ENCODE measurements around the gene DHX38. TPM values are rescaled to one million over a fixed set of nuclear protein-coding genes. Genes with fewer than 3 reads are reported as not detected.

The DHX38 gene
- total and polyA plus RNA-seq, 2 donors (not counting 3 experiments of a cell fraction or from before 2014, with no cell fraction given), result 47.3 to 78.6 TPM

GRCh38 chr16:72061564-72061963 is 32.1 kb upstream of the DHX38 start:
- dilution Hi-C loops (cut with MboI; ENCODE audit: extremely low pct_ligation_motif_present, low sequenced_read_pairs), result no loop called here
- FAIRE-seq, result no peak
- CTCF ChIA-PET, result no interaction called here

More at GRCh38 chr16:72061564-72061963, 32.1 kb upstream of the DHX38 start:
- BruUV-seq (replicated peaks), result no TSS peak
- Histone ChIP-seq H3K4me3 (replicated peaks in 1 of 3; ENCODE audit: insufficient read depth in 1 of 3, low read depth in 1 of 3, low read length in 3 of 3) (no peak overlapping the region), H3K9ac (replicated peaks; ENCODE audit: extremely low read depth, insufficient read depth, low read length) (no peak overlapping the region), H2AFZ (ENCODE audit: low read depth, low read length) (no peak overlapping the region), H3K36me3 (ENCODE audit: control insufficient read depth in 2 of 2, extremely low read depth in 1 of 2, insufficient read depth in 2 of 2, low read length in 2 of 2) (no peaks in the 10 kb centered on the region), H3K9me3 (replicated peaks; ENCODE audit: control insufficient read depth, insufficient read depth, low read length) (no peaks in the 10 kb centered on the region), H3K27ac (ENCODE audit: insufficient read depth, low read depth, low read length) (no peak overlapping the region), H4K20me1 (replicated peaks; ENCODE audit: control insufficient read depth, extremely low read depth, insufficient read depth, low read length) (no peaks in the 10 kb centered on the region), H3K27me3 (ENCODE audit: control insufficient read depth in 2 of 2, insufficient read depth in 2 of 2, low read length in 2 of 2) (peaks cover 0 to 1% of the 10 kb centered on the region in 2 experiments), H3K4me2 (ENCODE audit: insufficient read depth, low read length) (no peak overlapping the region), H3K9me1 (replicated peaks; ENCODE audit: control insufficient read depth, extremely low read depth, insufficient read depth, low read length) (no peaks in the 10 kb centered on the region), H3K79me2 (ENCODE audit: control insufficient read depth, insufficient read depth, low read length) (no peaks in the 10 kb centered on the region), H3K4me1 (ENCODE audit: control insufficient read depth, extremely low read depth, insufficient read depth, low read length) (no peaks in the 10 kb centered on the region)
- POLR2A ChIA-PET, result no interaction called here
- TF ChIP-seq CTCF (IDR thresholded peaks at IDR 0.05; ENCODE audit: extremely low read depth in 1 of 2, insufficient read depth in 1 of 2, low read depth in 1 of 2, low read length in 2 of 2) (no peak), JUN (IDR thresholded peaks at IDR 0.05; ENCODE audit: borderline replicate concordance, insufficient read depth, insufficient read length, low read depth) (no peak), POLR2AphosphoS5 (IDR thresholded peaks at IDR 0.05; ENCODE audit: insufficient read depth, low read depth, low read length) (no peak), EZH2 (IDR thresholded peaks at IDR 0.05; ENCODE audit: borderline replicate concordance, low read depth, low read length, severe bottlenecking) (no peak), GATA2 (IDR thresholded peaks at IDR 0.05; ENCODE audit: insufficient read depth, insufficient read length, low read depth, low read length) (no peak), MYC (IDR thresholded peaks at IDR 0.05; ENCODE audit: low read depth, low read length) (no peak), FOS (IDR thresholded peaks at IDR 0.05; ENCODE audit: borderline replicate concordance, insufficient read depth, low read length) (no peak), POLR2A (IDR thresholded peaks at IDR 0.05; ENCODE audit: low read depth, low read length) (no peak)
- TF ChIP-seq, protein P1, sequence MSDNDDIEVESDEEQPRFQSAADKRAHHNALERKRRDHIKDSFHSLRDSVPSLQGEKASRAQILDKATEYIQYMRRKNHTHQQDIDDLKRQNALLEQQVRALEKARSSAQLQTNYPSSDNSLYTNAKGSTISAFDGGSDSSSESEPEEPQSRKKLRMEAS (IDR thresholded peaks at IDR 0.05; ENCODE audit: insufficient read depth, insufficient read length), result no peak
- intact Hi-C loops (cut with micrococcal nuclease), result loop anchor here (10.0 kb wide), 1 partner anchor 1893 kb away; no protein-coding TSS in a partner anchor
- no peak for DNase-seq (ENCODE audit: low read depth, low spot score)
